ENCODE data around the gene KCNMB1.

KCNMB1 gene

DNA sequence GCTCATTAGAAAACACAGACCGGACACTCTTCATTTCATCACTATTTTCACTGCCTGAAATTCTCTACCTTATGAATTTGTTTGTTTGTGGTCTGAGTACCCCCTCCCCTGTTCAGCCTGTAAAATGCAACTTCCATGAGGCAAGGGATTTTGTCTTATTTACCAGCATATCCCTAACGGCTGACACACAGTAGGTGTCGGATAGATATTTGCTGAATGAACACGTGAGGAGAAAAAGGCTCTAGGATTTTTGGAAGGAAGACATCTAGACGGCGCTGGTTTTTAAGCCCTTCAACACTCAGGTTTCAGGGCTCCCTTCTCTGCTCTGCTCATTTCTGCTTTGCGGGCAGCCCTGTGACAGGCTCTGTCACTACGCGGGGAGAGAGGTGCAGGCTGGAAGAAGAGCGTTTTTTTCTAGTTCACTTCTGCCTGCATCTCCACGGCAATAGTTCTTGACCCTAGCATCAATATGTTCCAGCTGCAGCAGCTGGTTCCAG lies 41.0 kb downstream of the KCNMB1 start:
- no peak overlapping the region for H3K27ac ChIP-seq (ENCODE audit: low read depth, low read length)
- no peak overlapping the region for H3K4me3 ChIP-seq (ENCODE audit: low read depth in 1 of 2, low read length in 2 of 2)
- H3K4me1 ChIP-seq (ENCODE audit: control insufficient read depth in 1 of 2, insufficient read depth in 2 of 2, low read length in 2 of 2) = peaks cover 0 to under 1% of the 10 kb centered on the region in 2 donors
- no peak overlapping the region for H3K9ac ChIP-seq (ENCODE audit: low read depth in 1 of 2, low read length in 2 of 2)
- no peaks in the 10 kb centered on the region for H3K36me3 ChIP-seq (ENCODE audit: control insufficient read depth in 1 of 2, insufficient read depth in 2 of 2, low read length in 2 of 2)
- no peaks in the 10 kb centered on the region for H3K27me3 ChIP-seq (ENCODE audit: control insufficient read depth in 1 of 2, insufficient read depth in 2 of 2, low read length in 2 of 2)
- no peaks in the 10 kb centered on the region for H3K9me3 ChIP-seq (ENCODE audit: control insufficient read depth in 1 of 2, low read length in 2 of 2)

GRCh38 chr5:170347022-170347567 lies 42.1 kb downstream of the KCNMB1 start:
- Histone ChIP-seq H3K9me3 (ENCODE audit: control insufficient read depth in 1 of 2, low read length in 2 of 2) (no peaks in the 10 kb centered on the region), H3K4me1 (ENCODE audit: control insufficient read depth in 1 of 2, insufficient read depth in 2 of 2, low read length in 2 of 2) (no peaks in the 10 kb centered on the region), H3K9ac (ENCODE audit: low read depth in 1 of 2, low read length in 2 of 2) (no peak overlapping the region), H3K36me3 (ENCODE audit: control insufficient read depth in 1 of 2, insufficient read depth in 2 of 2, low read length in 2 of 2) (no peaks in the 10 kb centered on the region), H3K4me3 (ENCODE audit: low read depth in 1 of 2, low read length in 2 of 2) (no peak overlapping the region), H3K27ac (ENCODE audit: low read depth, low read length) (no peak overlapping the region), H3K27me3 (ENCODE audit: control insufficient read depth in 1 of 2, insufficient read depth in 2 of 2, low read length in 2 of 2) (no peaks in the 10 kb centered on the region)

DNA sequence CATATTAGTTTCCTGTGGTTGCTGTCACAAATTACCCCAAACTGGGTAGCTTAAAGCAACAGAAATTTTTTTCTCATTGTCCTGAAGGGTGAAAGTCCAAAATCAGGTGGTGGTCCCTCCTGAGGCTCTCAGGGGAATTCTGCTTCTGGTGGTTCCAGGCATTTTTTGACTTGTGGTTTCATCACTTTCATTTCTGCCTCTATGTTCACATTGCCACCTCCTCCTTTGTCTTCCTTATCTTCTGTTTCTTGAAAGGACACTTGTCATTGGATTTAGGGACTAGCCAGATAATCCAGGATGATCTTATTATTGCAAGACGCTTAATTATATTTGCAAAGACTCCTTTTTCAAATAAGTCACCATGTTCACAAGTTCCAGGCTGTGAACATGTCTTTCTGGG lies 43.2 kb downstream of the KCNMB1 start:
- no peaks in the 10 kb centered on the region for H3K27me3 ChIP-seq (ENCODE audit: control insufficient read depth in 1 of 2, insufficient read depth in 2 of 2, low read length in 2 of 2)
- H3K4me1 ChIP-seq (ENCODE audit: control insufficient read depth in 1 of 2, insufficient read depth in 2 of 2, low read length in 2 of 2) = no peaks in the 10 kb centered on the region
- no peak overlapping the region for H3K27ac ChIP-seq (ENCODE audit: low read depth, low read length)
- H3K9ac ChIP-seq (ENCODE audit: low read depth in 1 of 2, low read length in 2 of 2) = no peak overlapping the region
- no peak overlapping the region for H3K4me3 ChIP-seq (ENCODE audit: low read depth in 1 of 2, low read length in 2 of 2)
- no peaks in the 10 kb centered on the region for H3K36me3 ChIP-seq (ENCODE audit: control insufficient read depth in 1 of 2, insufficient read depth in 2 of 2, low read length in 2 of 2)
- H3K9me3 ChIP-seq (ENCODE audit: control insufficient read depth in 1 of 2, low read length in 2 of 2) = no peaks in the 10 kb centered on the region

DNA sequence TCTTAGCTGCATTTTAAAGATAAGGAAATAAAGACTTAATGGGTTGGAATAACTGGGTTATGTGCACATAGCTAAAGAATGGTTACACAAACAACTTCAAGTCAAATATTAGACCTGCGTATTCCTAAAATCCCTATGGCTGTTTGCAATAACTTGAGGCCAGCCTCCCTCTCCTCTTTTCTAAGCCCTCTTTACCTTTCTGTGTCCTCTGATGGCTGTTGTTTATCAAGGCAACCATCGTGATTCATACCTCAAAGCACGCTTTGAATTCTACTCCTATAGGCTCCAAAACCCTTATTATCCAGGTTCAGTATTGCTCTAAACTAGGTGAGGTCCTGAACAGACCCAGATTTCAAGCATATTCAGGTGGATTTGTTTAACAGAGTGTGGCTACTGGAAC lies 46.0 kb downstream of the KCNMB1 start:
- Histone ChIP-seq H3K9ac (ENCODE audit: low read depth in 1 of 2, low read length in 2 of 2) (no peak overlapping the region), H3K9me3 (ENCODE audit: control insufficient read depth in 1 of 2, low read length in 2 of 2) (no peaks in the 10 kb centered on the region), H3K27me3 (ENCODE audit: control insufficient read depth in 1 of 2, insufficient read depth in 2 of 2, low read length in 2 of 2) (no peaks in the 10 kb centered on the region), H3K27ac (ENCODE audit: low read depth, low read length) (no peak overlapping the region), H3K4me1 (ENCODE audit: control insufficient read depth in 1 of 2, insufficient read depth in 2 of 2, low read length in 2 of 2) (no peaks in the 10 kb centered on the region), H3K4me3 (ENCODE audit: low read depth in 1 of 2, low read length in 2 of 2) (no peak overlapping the region), H3K36me3 (ENCODE audit: control insufficient read depth in 1 of 2, insufficient read depth in 2 of 2, low read length in 2 of 2) (no peaks in the 10 kb centered on the region)

DNA sequence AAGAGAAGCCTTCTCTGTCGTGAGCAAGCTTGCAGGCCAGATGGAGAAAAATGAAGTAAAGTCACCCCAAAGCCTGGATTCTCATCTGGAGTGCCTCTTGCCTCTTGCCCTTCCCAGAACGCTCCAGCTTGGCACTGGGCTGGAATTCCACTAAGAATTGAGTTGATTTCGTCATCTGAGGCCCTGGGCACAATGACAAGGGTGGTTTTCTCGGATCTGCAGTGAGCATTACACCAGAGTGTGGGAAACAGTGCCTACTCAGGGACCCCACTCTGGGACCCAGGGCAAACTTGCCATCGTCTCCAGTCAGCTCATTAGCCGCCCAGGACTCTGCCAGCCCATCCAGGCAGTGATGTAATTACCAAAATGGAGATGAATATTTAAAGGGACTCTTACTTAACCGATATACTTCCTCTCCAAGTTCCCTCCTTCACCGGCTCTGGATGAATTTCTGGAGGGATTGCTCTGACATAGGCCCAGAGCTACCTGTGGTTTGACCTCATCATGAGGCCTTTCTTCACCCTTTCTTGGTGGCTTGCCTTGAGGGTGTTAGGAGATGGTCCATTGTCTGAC lies 46.9 kb downstream of the KCNMB1 start:
- Histone ChIP-seq H3K36me3 (ENCODE audit: control insufficient read depth in 1 of 2, insufficient read depth in 2 of 2, low read length in 2 of 2) (no peaks in the 10 kb centered on the region), H3K9me3 (ENCODE audit: control insufficient read depth in 1 of 2, low read length in 2 of 2) (no peaks in the 10 kb centered on the region), H3K27me3 (ENCODE audit: control insufficient read depth in 1 of 2, insufficient read depth in 2 of 2, low read length in 2 of 2) (no peaks in the 10 kb centered on the region), H3K4me1 (ENCODE audit: control insufficient read depth in 1 of 2, insufficient read depth in 2 of 2, low read length in 2 of 2) (no peaks in the 10 kb centered on the region), H3K27ac (ENCODE audit: low read depth, low read length) (no peak overlapping the region), H3K9ac (ENCODE audit: low read depth in 1 of 2, low read length in 2 of 2) (no peak overlapping the region), H3K4me3 (ENCODE audit: low read depth in 1 of 2, low read length in 2 of 2) (no peak overlapping the region)

DNA sequence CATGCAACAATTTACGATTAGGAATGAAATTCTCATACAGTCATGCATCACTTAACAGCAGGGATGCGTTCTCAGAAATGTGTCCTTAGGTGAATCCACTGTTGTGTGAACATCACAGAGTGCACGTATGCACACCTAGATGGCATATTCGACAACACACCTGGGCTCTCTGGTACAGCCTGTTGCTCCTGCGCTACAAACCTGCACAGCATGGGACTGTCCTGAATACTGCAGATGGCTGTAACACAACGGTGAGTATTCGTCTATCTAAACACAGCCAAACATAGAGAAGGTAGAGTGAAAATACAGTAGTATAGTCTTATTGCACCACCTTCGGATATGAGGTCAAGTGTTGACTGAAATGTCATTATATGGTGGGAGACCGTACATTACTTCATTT lies 47.6 kb downstream of the KCNMB1 start:
- no peak overlapping the region for H3K4me3 ChIP-seq (ENCODE audit: low read depth in 1 of 2, low read length in 2 of 2)
- H3K27me3 ChIP-seq (ENCODE audit: control insufficient read depth in 1 of 2, insufficient read depth in 2 of 2, low read length in 2 of 2) = no peaks in the 10 kb centered on the region
- no peaks in the 10 kb centered on the region for H3K4me1 ChIP-seq (ENCODE audit: control insufficient read depth in 1 of 2, insufficient read depth in 2 of 2, low read length in 2 of 2)
- no peaks in the 10 kb centered on the region for H3K36me3 ChIP-seq (ENCODE audit: control insufficient read depth in 1 of 2, insufficient read depth in 2 of 2, low read length in 2 of 2)
- H3K9me3 ChIP-seq (ENCODE audit: control insufficient read depth in 1 of 2, low read length in 2 of 2) = no peaks in the 10 kb centered on the region
- no peak overlapping the region for H3K27ac ChIP-seq (ENCODE audit: low read depth, low read length)
- no peak overlapping the region for H3K9ac ChIP-seq (ENCODE audit: low read depth in 1 of 2, low read length in 2 of 2)

GRCh38 chr5:170339780-170340167 lies 49.4 kb downstream of the KCNMB1 start:
- no peak overlapping the region for H3K9ac ChIP-seq (ENCODE audit: low read depth in 1 of 2, low read length in 2 of 2)
- no peaks in the 10 kb centered on the region for H3K36me3 ChIP-seq (ENCODE audit: control insufficient read depth in 1 of 2, insufficient read depth in 2 of 2, low read length in 2 of 2)
- no peak overlapping the region for H3K4me3 ChIP-seq (ENCODE audit: low read depth in 1 of 2, low read length in 2 of 2)
- H3K27ac ChIP-seq (ENCODE audit: low read depth, low read length) = no peak overlapping the region
- H3K27me3 ChIP-seq (ENCODE audit: control insufficient read depth in 1 of 2, insufficient read depth in 2 of 2, low read length in 2 of 2) = no peaks in the 10 kb centered on the region
- no peaks in the 10 kb centered on the region for H3K9me3 ChIP-seq (ENCODE audit: control insufficient read depth in 1 of 2, low read length in 2 of 2)
- peaks cover 0 to 9% of the 10 kb centered on the region in 2 donors for H3K4me1 ChIP-seq (ENCODE audit: control insufficient read depth in 1 of 2, insufficient read depth in 2 of 2, low read length in 2 of 2)

GRCh38 chr5:170338933-170339779 lies 50.0 kb downstream of the KCNMB1 start:
- Histone ChIP-seq H3K4me1 (ENCODE audit: control insufficient read depth in 1 of 2, insufficient read depth in 2 of 2, low read length in 2 of 2) (peaks cover 2 to 11% of the 10 kb centered on the region in 2 donors), H3K9me3 (ENCODE audit: control insufficient read depth in 1 of 2, low read length in 2 of 2) (no peaks in the 10 kb centered on the region), H3K9ac (ENCODE audit: low read depth in 1 of 2, low read length in 2 of 2) (no peak overlapping the region), H3K36me3 (ENCODE audit: control insufficient read depth in 1 of 2, insufficient read depth in 2 of 2, low read length in 2 of 2) (no peaks in the 10 kb centered on the region), H3K27me3 (ENCODE audit: control insufficient read depth in 1 of 2, insufficient read depth in 2 of 2, low read length in 2 of 2) (no peaks in the 10 kb centered on the region), H3K27ac (ENCODE audit: low read depth, low read length) (no peak overlapping the region), H3K4me3 (ENCODE audit: low read depth in 1 of 2, low read length in 2 of 2) (no peak overlapping the region)

GRCh38 chr5:170338291-170338690 lies 50.9 kb downstream of the KCNMB1 start:
- Histone ChIP-seq H3K9me3 (ENCODE audit: control insufficient read depth in 1 of 2, low read length in 2 of 2) (no peaks in the 10 kb centered on the region), H3K27ac (ENCODE audit: low read depth, low read length) (no peak overlapping the region), H3K4me1 (ENCODE audit: control insufficient read depth in 1 of 2, insufficient read depth in 2 of 2, low read length in 2 of 2) (peaks cover 10 to 16% of the 10 kb centered on the region in 2 donors), H3K27me3 (ENCODE audit: control insufficient read depth in 1 of 2, insufficient read depth in 2 of 2, low read length in 2 of 2) (no peaks in the 10 kb centered on the region), H3K36me3 (ENCODE audit: control insufficient read depth in 1 of 2, insufficient read depth in 2 of 2, low read length in 2 of 2) (no peaks in the 10 kb centered on the region), H3K9ac (ENCODE audit: low read depth in 1 of 2, low read length in 2 of 2) (no peak overlapping the region), H3K4me3 (ENCODE audit: low read depth in 1 of 2, low read length in 2 of 2) (no peak overlapping the region)

DNA sequence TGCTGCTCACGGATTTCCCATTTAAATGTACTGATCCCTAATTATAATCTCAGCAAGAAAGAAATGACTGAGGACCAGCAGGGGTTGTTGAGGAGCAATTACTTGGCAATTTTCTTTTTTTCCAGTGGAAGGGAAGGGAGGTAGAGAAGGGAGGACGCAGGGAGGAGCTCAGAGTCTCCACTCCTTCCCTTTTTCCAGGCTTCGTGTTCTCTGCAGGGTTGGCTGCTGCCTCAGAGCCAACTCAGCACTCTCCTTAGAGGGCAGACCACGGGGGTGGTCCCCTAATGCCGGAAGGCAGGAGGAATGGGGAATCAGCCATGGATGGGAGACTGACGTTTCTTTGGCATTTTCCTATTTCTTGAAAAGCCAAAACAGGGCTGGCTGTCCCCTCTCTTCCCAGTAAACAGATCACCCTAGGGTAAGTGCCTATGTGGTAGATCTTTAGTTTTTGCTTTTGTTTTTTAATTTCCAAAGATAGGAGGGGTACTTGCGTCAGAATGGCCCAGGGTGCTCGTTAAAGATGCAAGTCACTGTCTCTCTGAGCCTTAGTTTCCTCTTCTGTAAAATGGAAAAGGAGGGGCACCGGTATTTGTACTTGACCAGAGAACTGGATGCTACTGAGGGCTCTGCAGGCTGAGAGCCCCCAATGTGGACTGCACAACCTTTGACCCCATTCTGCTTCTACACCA lies 52.0 kb downstream of the KCNMB1 start:
- H3K27ac ChIP-seq (ENCODE audit: low read depth, low read length) = no peak overlapping the region
- H3K4me3 ChIP-seq (ENCODE audit: low read depth in 1 of 2, low read length in 2 of 2) = no peak overlapping the region
- no peaks in the 10 kb centered on the region for H3K9me3 ChIP-seq (ENCODE audit: control insufficient read depth in 1 of 2, low read length in 2 of 2)
- no peak overlapping the region for H3K9ac ChIP-seq (ENCODE audit: low read depth in 1 of 2, low read length in 2 of 2)
- no peaks in the 10 kb centered on the region for H3K27me3 ChIP-seq (ENCODE audit: control insufficient read depth in 1 of 2, insufficient read depth in 2 of 2, low read length in 2 of 2)
- peaks cover 16% of the 10 kb centered on the region in 2 donors for H3K4me1 ChIP-seq (ENCODE audit: control insufficient read depth in 1 of 2, insufficient read depth in 2 of 2, low read length in 2 of 2)
- H3K36me3 ChIP-seq (ENCODE audit: control insufficient read depth in 1 of 2, insufficient read depth in 2 of 2, low read length in 2 of 2) = no peaks in the 10 kb centered on the region

All from duodenal mucosa (tissue), 2 donors.